ENCODE results near the gene RIN3. TPM values are rescaled to one million over a fixed set of nuclear protein-coding genes. Genes with fewer than 3 reads are reported as not detected.

Gene RIN3
- total and polyA plus RNA-seq, 10 of the 15 experiments (the other 5 are each of a cell fraction or from before 2014, with no cell fraction given): 0.91 to 23.3 (median 6.3) TPM

DNA sequence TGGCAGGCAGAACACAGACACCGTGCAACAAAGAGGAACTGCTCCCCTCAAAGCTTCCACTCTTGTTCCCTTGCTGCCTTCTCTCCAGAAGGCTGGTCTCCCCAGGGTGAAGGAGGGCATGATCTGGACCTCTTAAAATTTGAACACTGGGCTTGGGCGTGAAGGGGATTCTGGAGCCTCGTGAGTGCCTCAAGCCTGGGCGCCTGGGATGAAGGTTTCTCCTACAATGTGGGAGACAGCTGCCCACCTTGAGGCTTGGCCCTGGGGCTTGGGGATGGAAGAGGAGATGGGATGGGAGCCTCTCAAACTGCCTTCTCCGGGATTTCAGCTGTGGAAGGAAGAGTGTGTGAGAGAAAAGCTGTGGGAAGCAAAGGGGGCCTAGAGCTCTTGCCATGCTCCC lies 7.8 kb upstream of the RIN3 start:
- Histone ChIP-seq H3K4me2 (ENCODE audit: control insufficient read depth, insufficient read depth) (no peak overlapping the region), H2AFZ (ENCODE audit: control insufficient read depth, low read depth, low read length) (no peak overlapping the region), H3K9ac (ENCODE audit: control insufficient read depth, insufficient read depth, low read length) (no peak overlapping the region), H3K27me3 (replicated peaks in 1 of 2; ENCODE audit: control insufficient read depth in 2 of 2, insufficient read depth in 2 of 2, low read length in 1 of 2) (no peaks in the 10 kb centered on the region), H3K79me2 (ENCODE audit: control insufficient read depth, insufficient read depth, low read length) (no peaks in the 10 kb centered on the region), H3K9me3 (replicated peaks; ENCODE audit: control insufficient read depth, insufficient read depth, low read length) (no peaks in the 10 kb centered on the region), H3K4me3 (no peak overlapping the region), H3K36me3 (ENCODE audit: control insufficient read depth in 2 of 2, insufficient read depth in 2 of 2, low read length in 1 of 2) (no peaks in the 10 kb centered on the region), H3K27ac (ENCODE audit: control insufficient read depth, insufficient read depth) (no peak overlapping the region), H3K4me1 (ENCODE audit: control insufficient read depth, insufficient read depth, low read length) (peaks cover 14% of the 10 kb centered on the region), H4K20me1 (ENCODE audit: control insufficient read depth, insufficient read depth) (no peaks in the 10 kb centered on the region)
- no peak for ATAC-seq
- in situ Hi-C loops (cut with MboI) (no loop called here), intact Hi-C loops (cut with micrococcal nuclease; ENCODE audit: unreplicated experiment) (no loop called here)
- POLR2A ChIA-PET: no interaction called here
- 77% methylated on average over 5 of the region's 5 CpGs for WGBS (ENCODE audit: insufficient coverage, insufficient replicate concordance, low lambda C conversion rate, missing lambda C conversion rate)
- no peak for DNase-seq (ENCODE audit: low read depth, low spot score)
- RAD21 ChIA-PET (ENCODE audit: unreplicated experiment): interaction anchor here (1.5 kb wide), 1 partner anchor 63 kb away, joined by 5 read pairs; no protein-coding TSS in a partner anchor
- SMC1A ChIA-PET (ENCODE audit: uncharacterized antibody, unreplicated experiment): interaction anchor here (0.8 to 1.5 kb wide), 4 partner anchors 11 to 40 kb away, joined by 3 to 5 read pairs (median 4); no protein-coding TSS in a partner anchor
- CTCF ChIA-PET: interaction anchor here (1.0 kb wide), 2 partner anchors 104 to 177 kb away, joined by 3 read pairs; no protein-coding TSS in a partner anchor
- no peak for FAIRE-seq
- BruUV-seq (replicated peaks): no TSS peak
- TF ChIP-seq TAF1 (IDR thresholded peaks at IDR 0.05; ENCODE audit: borderline replicate concordance, low read depth, low read length): no peak
- no peak for TF ChIP-seq RFX5 (IDR thresholded peaks at IDR 0.05; ENCODE audit: low read depth, low read length)
- TF ChIP-seq, protein P1, sequence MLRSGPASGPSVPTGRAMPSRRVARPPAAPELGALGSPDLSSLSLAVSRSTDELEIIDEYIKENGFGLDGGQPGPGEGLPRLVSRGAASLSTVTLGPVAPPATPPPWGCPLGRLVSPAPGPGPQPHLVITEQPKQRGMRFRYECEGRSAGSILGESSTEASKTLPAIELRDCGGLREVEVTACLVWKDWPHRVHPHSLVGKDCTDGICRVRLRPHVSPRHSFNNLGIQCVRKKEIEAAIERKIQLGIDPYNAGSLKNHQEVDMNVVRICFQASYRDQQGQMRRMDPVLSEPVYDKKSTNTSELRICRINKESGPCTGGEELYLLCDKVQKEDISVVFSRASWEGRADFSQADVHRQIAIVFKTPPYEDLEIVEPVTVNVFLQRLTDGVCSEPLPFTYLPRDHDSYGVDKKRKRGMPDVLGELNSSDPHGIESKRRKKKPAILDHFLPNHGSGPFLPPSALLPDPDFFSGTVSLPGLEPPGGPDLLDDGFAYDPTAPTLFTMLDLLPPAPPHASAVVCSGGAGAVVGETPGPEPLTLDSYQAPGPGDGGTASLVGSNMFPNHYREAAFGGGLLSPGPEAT (IDR thresholded peaks at IDR 0.05; ENCODE audit: low read depth): no peak
- TF ChIP-seq TCF7 (IDR thresholded peaks at IDR 0.05; ENCODE audit: borderline replicate concordance): no peak
- TF ChIP-seq BRCA1 (IDR thresholded peaks at IDR 0.05; ENCODE audit: low read depth, low read length): no peak
- TF ChIP-seq DPF2 (IDR thresholded peaks at IDR 0.05): no peak
- no peak for TF ChIP-seq SUPT20H (IDR thresholded peaks at IDR 0.05; ENCODE audit: borderline replicate concordance, control insufficient read depth, low read depth, low read length)
- TF ChIP-seq, protein P2, sequence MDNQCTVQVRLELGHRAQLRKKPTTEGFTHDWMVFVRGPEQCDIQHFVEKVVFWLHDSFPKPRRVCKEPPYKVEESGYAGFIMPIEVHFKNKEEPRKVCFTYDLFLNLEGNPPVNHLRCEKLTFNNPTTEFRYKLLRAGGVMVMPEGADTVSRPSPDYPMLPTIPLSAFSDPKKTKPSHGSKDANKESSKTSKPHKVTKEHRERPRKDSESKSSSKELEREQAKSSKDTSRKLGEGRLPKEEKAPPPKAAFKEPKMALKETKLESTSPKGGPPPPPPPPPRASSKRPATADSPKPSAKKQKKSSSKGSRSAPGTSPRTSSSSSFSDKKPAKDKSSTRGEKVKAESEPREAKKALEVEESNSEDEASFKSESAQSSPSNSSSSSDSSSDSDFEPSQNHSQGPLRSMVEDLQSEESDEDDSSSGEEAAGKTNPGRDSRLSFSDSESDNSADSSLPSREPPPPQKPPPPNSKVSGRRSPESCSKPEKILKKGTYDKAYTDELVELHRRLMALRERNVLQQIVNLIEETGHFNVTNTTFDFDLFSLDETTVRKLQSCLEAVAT (IDR thresholded peaks at IDR 0.05): no peak
- TF ChIP-seq YY1 (IDR thresholded peaks at IDR 0.05; ENCODE audit: low read depth, low read length): no peak
- TF ChIP-seq TBL1XR1 (IDR thresholded peaks at IDR 0.05; ENCODE audit: low read depth, low read length): no peak
- no peak for TF ChIP-seq CHD2 (IDR thresholded peaks at IDR 0.05; ENCODE audit: borderline replicate concordance, low read depth, low read length)
- TF ChIP-seq, protein P3, sequence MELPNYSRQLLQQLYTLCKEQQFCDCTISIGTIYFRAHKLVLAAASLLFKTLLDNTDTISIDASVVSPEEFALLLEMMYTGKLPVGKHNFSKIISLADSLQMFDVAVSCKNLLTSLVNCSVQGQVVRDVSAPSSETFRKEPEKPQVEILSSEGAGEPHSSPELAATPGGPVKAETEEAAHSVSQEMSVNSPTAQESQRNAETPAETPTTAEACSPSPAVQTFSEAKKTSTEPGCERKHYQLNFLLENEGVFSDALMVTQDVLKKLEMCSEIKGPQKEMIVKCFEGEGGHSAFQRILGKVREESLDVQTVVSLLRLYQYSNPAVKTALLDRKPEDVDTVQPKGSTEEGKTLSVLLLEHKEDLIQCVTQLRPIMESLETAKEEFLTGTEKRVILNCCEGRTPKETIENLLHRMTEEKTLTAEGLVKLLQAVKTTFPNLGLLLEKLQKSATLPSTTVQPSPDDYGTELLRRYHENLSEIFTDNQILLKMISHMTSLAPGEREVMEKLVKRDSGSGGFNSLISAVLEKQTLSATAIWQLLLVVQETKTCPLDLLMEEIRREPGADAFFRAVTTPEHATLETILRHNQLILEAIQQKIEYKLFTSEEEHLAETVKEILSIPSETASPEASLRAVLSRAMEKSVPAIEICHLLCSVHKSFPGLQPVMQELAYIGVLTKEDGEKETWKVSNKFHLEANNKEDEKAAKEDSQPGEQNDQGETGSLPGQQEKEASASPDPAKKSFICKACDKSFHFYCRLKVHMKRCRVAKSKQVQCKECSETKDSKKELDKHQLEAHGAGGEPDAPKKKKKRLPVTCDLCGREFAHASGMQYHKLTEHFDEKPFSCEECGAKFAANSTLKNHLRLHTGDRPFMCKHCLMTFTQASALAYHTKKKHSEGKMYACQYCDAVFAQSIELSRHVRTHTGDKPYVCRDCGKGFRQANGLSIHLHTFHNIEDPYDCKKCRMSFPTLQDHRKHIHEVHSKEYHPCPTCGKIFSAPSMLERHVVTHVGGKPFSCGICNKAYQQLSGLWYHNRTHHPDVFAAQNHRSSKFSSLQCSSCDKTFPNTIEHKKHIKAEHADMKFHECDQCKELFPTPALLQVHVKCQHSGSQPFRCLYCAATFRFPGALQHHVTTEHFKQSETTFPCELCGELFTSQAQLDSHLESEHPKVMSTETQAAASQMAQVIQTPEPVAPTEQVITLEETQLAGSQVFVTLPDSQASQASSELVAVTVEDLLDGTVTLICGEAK (IDR thresholded peaks at IDR 0.05; ENCODE audit: borderline replicate concordance): no peak
- TF ChIP-seq HDAC2 (IDR thresholded peaks at IDR 0.05): no peak
- TF ChIP-seq, protein P4, sequence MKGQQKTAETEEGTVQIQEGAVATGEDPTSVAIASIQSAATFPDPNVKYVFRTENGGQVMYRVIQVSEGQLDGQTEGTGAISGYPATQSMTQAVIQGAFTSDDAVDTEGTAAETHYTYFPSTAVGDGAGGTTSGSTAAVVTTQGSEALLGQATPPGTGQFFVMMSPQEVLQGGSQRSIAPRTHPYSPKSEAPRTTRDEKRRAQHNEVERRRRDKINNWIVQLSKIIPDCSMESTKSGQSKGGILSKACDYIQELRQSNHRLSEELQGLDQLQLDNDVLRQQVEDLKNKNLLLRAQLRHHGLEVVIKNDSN (IDR thresholded peaks at IDR 0.05; ENCODE audit: borderline replicate concordance, extremely low read length, insufficient read depth, low read depth, low read length): no peak
- no peak for TF ChIP-seq ZNF217 (IDR thresholded peaks at IDR 0.05)
- no peak for TF ChIP-seq WRNIP1 (IDR thresholded peaks at IDR 0.05; ENCODE audit: borderline replicate concordance, low read depth, low read length)
